ENCODE data around the gene RECQL. TPM values are rescaled to one million over a fixed set of nuclear protein-coding genes. Genes with fewer than 3 reads are reported as not detected.

RECQL gene
- total RNA-seq, 1 experiment from 2014 or later = 42.3 TPM

DNA sequence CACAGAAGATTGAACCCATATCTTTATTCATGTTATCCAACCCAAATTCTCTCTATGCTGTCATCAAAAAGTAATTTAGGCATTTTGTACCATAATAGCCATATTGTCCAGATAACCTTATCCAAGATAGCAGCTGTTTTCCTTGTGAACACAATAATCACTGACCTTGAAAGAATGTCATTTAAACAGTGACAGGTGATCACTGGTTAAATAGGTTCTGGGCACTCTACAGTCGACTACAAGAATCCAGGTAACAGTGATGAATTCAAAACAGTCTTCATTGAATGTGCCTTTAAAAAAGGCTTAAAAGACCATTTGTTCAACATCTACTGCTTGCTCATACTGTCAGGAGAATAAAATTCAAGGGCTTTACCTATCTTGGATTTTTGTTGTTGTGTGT is 20.1 kb upstream of the RECQL start:
- H3K4me3 ChIP-seq (ENCODE audit: low read depth in 2 of 2, low read length in 2 of 2) = no peak overlapping the region
- BruUV-seq (replicated peaks) = no TSS peak
- no peaks in the 10 kb centered on the region; the same call in none of the 2 replicates for H3K36me3 ChIP-seq (ENCODE audit: control insufficient read depth, insufficient read depth, low read length)
- ATAC-seq (no peak), DNase-seq (ENCODE audit: low read depth, low spot score) (no peak)
- CTCF ChIA-PET = no interaction called here
- no peak overlapping the region for H3K27ac ChIP-seq (ENCODE audit: low read length)
- no peaks in the 10 kb centered on the region for H3K9me3 ChIP-seq (ENCODE audit: control insufficient read depth, insufficient read depth, low read depth, low read length)
- TF ChIP-seq TCF7L2 (IDR thresholded peaks at IDR 0.05; ENCODE audit: low read depth, low read length) = no peak
- TF ChIP-seq SIN3A (IDR thresholded peaks at IDR 0.05; ENCODE audit: borderline replicate concordance, insufficient read depth, low read depth, low read length) = no peak
- TF ChIP-seq, protein P1, sequence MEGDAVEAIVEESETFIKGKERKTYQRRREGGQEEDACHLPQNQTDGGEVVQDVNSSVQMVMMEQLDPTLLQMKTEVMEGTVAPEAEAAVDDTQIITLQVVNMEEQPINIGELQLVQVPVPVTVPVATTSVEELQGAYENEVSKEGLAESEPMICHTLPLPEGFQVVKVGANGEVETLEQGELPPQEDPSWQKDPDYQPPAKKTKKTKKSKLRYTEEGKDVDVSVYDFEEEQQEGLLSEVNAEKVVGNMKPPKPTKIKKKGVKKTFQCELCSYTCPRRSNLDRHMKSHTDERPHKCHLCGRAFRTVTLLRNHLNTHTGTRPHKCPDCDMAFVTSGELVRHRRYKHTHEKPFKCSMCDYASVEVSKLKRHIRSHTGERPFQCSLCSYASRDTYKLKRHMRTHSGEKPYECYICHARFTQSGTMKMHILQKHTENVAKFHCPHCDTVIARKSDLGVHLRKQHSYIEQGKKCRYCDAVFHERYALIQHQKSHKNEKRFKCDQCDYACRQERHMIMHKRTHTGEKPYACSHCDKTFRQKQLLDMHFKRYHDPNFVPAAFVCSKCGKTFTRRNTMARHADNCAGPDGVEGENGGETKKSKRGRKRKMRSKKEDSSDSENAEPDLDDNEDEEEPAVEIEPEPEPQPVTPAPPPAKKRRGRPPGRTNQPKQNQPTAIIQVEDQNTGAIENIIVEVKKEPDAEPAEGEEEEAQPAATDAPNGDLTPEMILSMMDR (IDR thresholded peaks at IDR 0.05) = no peak
- TF ChIP-seq, protein P2, sequence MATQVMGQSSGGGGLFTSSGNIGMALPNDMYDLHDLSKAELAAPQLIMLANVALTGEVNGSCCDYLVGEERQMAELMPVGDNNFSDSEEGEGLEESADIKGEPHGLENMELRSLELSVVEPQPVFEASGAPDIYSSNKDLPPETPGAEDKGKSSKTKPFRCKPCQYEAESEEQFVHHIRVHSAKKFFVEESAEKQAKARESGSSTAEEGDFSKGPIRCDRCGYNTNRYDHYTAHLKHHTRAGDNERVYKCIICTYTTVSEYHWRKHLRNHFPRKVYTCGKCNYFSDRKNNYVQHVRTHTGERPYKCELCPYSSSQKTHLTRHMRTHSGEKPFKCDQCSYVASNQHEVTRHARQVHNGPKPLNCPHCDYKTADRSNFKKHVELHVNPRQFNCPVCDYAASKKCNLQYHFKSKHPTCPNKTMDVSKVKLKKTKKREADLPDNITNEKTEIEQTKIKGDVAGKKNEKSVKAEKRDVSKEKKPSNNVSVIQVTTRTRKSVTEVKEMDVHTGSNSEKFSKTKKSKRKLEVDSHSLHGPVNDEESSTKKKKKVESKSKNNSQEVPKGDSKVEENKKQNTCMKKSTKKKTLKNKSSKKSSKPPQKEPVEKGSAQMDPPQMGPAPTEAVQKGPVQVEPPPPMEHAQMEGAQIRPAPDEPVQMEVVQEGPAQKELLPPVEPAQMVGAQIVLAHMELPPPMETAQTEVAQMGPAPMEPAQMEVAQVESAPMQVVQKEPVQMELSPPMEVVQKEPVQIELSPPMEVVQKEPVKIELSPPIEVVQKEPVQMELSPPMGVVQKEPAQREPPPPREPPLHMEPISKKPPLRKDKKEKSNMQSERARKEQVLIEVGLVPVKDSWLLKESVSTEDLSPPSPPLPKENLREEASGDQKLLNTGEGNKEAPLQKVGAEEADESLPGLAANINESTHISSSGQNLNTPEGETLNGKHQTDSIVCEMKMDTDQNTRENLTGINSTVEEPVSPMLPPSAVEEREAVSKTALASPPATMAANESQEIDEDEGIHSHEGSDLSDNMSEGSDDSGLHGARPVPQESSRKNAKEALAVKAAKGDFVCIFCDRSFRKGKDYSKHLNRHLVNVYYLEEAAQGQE (IDR thresholded peaks at IDR 0.05; ENCODE audit: insufficient read depth in 1 of 2, low read depth in 2 of 2, low read length in 1 of 2) = no peak
- no peak for TF ChIP-seq POLR2AphosphoS5 (IDR thresholded peaks at IDR 0.05; ENCODE audit: low read depth, low read length)
- H3K4me1 ChIP-seq (ENCODE audit: control insufficient read depth, insufficient read depth, low read length) = no peaks in the 10 kb centered on the region
- H3K27me3 ChIP-seq (ENCODE audit: control insufficient read depth, insufficient read depth, low read length) = no peaks in the 10 kb centered on the region; the same call in 1 of the 2 replicates
- in situ Hi-C loops (cut with HindIII; ENCODE audit: low pct_unique_long_range_greater_than_20kb, low sequenced_read_pairs) = no loop called here
- POLR2A ChIA-PET = no interaction called here
- intact Hi-C loops (cut with micrococcal nuclease; ENCODE audit: unreplicated experiment) = no loop called here

DNA sequence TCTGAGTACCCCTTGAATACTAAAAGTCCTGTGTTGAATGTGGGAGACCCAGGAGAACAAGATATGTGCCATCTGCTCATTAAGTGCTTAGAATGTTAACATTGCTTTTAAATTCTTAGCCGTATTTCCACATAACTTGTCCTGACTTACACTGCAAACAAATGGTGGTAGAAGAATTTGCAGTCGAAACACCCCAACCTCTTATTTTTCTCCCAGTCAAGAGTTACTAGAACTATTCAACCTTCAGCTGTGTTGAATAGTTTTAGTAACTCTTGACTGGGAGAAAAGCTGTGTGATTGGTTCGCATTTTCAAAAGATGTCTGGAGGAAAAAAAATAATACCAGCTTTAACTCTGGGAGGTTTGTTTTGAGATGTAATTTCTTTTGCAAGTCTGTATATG is 17.0 kb upstream of the RECQL start:
- BruUV-seq (replicated peaks) = no TSS peak
- ATAC-seq = no peak
- in situ Hi-C loops (cut with HindIII; ENCODE audit: low pct_unique_long_range_greater_than_20kb, low sequenced_read_pairs) = no loop called here
- no peak overlapping the region for H3K4me3 ChIP-seq (ENCODE audit: low read depth in 2 of 2, low read length in 2 of 2)
- ChIA-PET CTCF (no interaction called here), POLR2A (no interaction called here)
- no peaks in the 10 kb centered on the region for H3K27me3 ChIP-seq (ENCODE audit: control insufficient read depth, insufficient read depth, low read length)
- intact Hi-C loops (cut with micrococcal nuclease; ENCODE audit: unreplicated experiment) = no loop called here
- no peaks in the 10 kb centered on the region for H3K4me1 ChIP-seq (ENCODE audit: control insufficient read depth, insufficient read depth, low read length)
- no peak for DNase-seq (ENCODE audit: low read depth, low spot score)
- no peak for TF ChIP-seq POLR2AphosphoS5 (IDR thresholded peaks at IDR 0.05; ENCODE audit: low read depth, low read length)
- TF ChIP-seq, protein P2 (IDR thresholded peaks at IDR 0.05; ENCODE audit: insufficient read depth in 1 of 2, low read depth in 2 of 2, low read length in 1 of 2) = no peak
- TF ChIP-seq TCF7L2 (IDR thresholded peaks at IDR 0.05; ENCODE audit: low read depth, low read length) = no peak
- TF ChIP-seq, protein P1 (IDR thresholded peaks at IDR 0.05) = no peak
- no peak for TF ChIP-seq SIN3A (IDR thresholded peaks at IDR 0.05; ENCODE audit: borderline replicate concordance, insufficient read depth, low read depth, low read length)
- peaks cover 6% of the 10 kb centered on the region for H3K36me3 ChIP-seq (ENCODE audit: control insufficient read depth, insufficient read depth, low read length)
- no peaks in the 10 kb centered on the region for H3K9me3 ChIP-seq (ENCODE audit: control insufficient read depth, insufficient read depth, low read depth, low read length)
- H3K27ac ChIP-seq (ENCODE audit: low read length) = no peak overlapping the region
